NCI-H510A (cell line): ENCODE measurements around the gene MASP1.
"Not testable (repeated sequence)": the region's sequence is repeated elsewhere in the genome, so short reads cannot be mapped to it uniquely, and the experiment has no call there.

Experiments used
- DNase-seq: peaks from one replicate; lab custom pipeline; 2025; lab: John Stamatoyannopoulos, UW

Gene MASP1

GRCh38 chr3:187227658-187228258 lies 63.8 kb downstream of the MASP1 start:
- no peak for DNase-seq

GRCh38 chr3:187223799-187224198 lies 67.7 kb downstream of the MASP1 start:
- no peak for DNase-seq

- no peak for DNase-seq
These were observed 68.7 kb downstream of the MASP1 start for GRCh38 chr3:187222801-187223200.

GRCh38 chr3:187215460-187215859 lies 76.1 kb downstream of the MASP1 start:
- DNase-seq, result no peak

DNA sequence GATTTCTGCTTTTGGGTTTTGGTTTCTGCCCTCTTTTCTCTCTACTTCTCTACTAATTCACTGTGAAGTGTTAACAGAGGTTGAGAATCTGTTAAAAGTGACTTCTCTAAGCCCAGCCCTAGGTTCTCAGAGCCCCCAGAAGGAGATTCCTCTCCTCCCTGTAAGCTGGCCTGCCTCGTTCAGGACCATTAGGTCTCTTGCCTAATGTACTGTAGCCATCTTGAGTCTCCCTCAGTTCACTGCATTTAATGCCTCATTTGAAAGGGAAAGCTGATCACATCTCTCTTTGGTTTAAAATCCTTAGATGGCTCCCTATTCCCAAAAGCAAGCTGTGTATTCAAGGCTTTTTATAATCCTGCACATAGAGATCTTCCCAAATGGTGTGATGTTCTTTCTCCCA lies 77.9 kb downstream of the MASP1 start:
- DNase-seq, result no peak

DNA sequence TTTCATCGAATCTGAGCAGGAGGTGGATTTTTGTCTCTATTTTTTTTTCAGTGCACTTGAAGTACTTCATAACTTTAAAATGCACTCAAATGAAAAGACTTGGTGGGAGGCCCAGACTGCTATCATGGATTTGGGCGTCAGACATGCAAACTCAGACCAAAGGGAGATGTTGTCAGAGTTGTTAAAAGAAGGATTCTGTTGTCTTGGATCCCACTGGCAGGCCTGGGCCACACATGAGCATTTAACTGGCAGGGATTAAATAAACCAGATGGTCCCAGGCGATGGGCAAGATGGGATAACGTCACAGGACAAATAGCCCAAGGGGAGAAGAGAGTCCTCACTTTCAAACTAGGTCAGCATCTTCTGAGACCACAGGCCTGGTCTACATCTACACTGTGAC lies 78.8 kb downstream of the MASP1 start:
- DNase-seq, result no peak

- no peak for DNase-seq
These were observed 79.4 kb downstream of the MASP1 start for GRCh38 chr3:187212196-187212545.

- no peak for DNase-seq
These were observed 79.9 kb downstream of the MASP1 start for GRCh38 chr3:187211532-187212195.

DNA sequence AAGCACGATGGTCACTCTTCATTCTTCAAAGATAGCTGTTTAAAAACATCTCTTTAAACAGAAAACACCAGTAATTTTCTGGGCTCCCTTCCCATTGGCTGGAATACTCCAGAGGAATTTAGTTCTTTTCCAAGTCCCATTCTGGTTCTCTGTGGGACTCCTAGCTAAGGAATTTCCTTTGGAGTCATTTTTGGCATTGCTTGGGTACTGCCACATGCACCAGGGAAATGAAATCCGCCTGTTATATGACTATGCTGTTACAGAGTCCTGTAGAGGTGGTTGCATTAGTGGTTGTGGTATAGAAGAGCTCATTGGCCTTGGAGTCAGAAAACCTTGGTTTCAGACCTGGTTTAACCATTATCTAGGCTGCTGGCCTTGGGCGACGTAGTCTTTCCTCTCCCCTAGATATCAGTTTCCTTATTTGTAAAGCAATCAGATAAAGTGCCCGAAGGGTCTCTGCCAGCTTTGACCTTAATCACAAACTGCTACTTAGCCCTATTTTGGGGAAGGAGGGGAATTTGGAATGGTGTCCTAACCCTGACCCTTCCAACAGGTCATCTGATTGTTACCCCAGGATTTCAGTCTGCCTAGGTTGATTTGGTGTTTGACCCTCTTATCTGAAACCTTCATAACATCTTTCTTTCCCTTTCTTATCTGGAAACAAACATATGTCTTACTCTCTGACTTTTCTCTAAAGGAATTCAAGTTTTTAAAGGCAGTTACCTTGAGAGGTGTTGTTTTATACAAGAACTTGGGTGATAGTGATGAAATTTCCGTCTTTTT lies 80.8 kb downstream of the MASP1 start:
- no peak for DNase-seq

GRCh38 chr3:187210091-187210490 lies 81.4 kb downstream of the MASP1 start:
- DNase-seq, result no peak

- no peak for DNase-seq
These were observed 82.0 kb downstream of the MASP1 start for GRCh38 chr3:187209491-187209890.

DNA sequence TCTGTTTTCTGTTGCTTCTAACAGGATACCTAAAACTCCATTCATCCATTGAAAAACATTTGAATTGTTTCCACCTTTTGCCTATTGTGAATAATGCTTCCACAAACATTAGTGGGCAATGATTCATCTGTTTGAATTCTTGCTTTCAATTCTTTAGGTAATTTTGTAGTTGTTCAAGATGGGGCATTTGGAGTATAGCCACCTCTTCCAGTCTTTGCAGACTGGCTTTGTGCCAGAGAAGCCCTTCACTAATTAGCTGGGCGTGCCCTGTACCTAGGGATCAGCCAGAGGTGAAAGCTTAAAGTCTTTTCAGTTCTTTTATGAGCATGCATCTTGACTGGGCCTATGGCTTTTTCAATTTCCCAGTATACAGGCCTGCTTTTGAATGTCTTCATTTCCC lies 83.4 kb downstream of the MASP1 start:
- DNase-seq, result no peak

DNA sequence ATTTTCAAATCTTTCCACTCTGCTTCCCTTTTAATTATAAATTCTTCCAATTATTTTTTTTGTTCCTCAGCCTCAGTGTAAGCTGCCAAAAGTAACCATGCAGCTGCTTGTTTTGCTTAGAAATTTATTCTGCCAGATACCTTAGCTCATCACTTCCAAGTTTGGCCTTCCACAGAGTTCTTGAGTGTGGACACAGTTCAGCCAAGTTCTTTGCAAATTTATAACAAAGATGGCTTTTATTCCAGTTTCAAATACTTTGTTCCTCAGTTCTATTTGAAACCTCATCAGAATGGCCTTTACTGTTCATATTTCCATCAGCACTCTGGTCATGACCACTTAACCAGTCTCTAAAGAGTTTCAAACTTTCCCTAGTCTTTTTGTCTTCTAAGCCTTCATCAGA lies 83.9 kb downstream of the MASP1 start:
- DNase-seq, result no peak

DNA sequence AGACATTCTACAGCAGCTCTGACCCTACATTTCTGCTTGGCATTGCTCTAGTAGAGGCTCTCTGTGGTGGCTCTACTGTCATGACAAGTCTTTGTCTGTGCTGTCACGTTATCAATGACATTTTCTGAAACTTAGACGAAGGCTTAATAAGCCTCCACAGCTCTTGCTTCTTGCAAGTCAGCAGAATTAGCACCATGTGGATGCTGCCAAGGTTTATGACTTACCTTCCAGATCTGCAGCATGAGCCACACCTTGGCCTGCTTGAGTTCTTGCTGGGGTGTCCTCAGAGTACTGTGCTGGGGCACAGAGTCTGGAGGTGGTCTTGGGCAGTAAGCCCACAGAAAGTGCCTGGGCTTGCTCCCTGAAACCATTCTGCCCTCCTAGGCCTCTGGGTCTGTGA lies 84.5 kb downstream of the MASP1 start:
- DNase-seq, result no peak

GRCh38 chr3:187205683-187206082 lies 85.9 kb downstream of the MASP1 start:
- DNase-seq, result no peak

DNA sequence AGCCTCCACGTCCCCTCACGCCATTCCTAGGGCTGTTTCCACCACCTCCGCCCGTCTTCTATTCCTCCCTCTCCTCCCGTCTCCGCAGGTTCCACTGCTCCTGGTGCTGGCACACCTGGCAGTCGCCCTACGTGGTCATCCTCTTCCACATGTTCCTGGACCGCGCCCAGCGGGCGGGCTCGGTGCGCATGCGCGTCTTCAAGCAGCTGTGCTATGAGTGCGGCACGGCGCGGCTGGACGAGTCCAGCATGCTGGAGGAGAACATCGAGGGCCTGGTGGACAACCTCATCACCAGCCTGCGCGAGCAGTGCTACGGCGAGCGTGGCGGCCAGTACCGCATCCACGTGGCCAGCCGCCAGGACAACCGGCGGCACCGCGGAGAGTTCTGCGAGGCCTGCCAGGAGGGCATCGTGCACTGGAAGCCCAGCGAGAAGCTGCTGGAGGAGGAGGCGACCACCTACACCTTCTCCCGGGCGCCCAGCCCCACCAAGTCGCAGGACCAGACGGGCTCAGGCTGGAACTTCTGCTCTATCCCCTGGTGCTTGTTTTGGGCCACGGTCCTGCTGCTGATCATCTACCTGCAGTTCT lies 92.0 kb downstream of the MASP1 start:
- not testable (repeated sequence) for DNase-seq

GRCh38 chr3:187198490-187198889 lies 93.0 kb downstream of the MASP1 start:
- DNase-seq, result no peak

GRCh38 chr3:187197335-187197649 lies 94.2 kb downstream of the MASP1 start, which contains the start of gene RTP1:
Gene RTP1 (plus strand): TSS chr3:187197486. CDS start chr3:187197516, 30 bp downstream.
- DNase-seq, result no peak

DNA sequence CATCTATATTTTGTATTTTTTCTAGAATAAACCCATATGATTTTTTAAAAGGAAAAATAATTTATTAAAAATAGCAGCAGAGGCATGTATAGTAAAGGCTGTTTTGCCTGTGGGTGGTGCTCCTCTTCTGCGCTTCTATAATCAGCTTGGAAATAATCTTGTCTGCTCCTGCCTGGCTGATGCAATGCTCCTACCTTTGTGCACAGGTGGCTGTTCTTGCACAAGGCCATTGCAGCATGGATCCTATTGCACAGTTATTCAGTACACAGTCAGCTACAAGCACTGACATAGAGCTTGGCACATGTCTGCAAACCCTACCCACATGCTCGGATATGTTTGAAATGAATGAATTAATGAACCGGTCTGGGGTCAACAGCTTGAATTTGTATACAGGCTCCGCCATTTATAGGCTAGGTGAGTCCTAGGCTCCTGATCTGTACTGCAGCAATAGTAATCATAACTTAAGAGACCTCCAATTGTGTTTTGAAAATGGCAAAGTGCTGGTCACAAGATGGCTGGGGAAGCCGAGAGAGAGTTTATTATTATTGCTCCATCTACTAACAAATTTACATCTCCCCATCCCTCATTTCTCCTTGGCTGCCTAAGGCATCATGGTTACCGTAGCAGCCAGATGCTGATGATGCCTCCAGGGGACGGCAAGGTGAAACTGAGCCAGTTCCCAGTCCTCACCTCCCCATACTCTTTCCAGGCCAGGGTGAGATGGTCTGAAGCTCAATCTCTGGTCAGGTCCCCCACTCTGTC lies 94.8 kb downstream of the MASP1 start:
- no peak for DNase-seq

DNA sequence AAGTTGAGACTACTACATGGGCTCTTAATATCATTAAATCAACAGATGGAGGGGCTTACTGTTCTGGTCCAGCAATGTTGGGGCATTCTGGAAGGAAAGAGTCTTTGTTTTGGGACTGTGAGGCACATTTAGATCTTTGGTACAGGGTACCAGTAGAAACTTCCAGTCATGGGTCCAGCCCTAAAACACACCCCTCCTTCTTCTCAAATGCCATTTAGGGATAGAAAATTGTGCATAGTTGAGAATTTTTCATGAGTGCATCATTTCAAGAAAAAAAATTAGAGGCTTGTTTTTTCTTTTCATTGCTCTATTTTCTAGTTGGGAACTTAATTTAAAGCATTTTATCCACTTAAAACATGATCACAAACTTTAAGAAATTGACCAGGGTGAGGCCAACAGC lies 98.4 kb downstream of the MASP1 start:
- DNase-seq, result no peak

- no peak for DNase-seq
These were observed 100.3 kb downstream of the MASP1 start for GRCh38 chr3:187191271-187191670.

DNA sequence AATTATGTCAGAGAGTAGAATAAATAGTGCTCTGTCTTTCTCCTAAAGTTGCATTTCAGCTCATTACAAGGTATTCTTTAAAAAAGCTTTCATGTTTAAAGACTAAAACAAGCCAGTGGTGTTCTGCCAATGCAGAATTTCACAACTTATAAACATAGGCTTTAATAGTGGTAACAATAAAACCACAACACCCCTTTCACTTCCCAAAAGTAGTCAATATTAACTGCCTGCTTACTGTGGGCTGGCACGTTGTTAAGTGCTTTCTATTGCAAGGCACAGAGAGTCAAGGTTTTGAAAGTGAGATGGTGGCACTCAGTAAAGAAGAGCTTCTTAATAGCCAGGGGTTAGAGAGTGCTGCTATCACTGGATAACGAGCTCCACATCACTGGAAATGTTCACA lies 102.6 kb downstream of the MASP1 start:
- no peak for DNase-seq
